Inflammatory macrophage treated with lipopolysaccharide for 1 hour (primary cell): Measurements from ENCODE around the gene MARK3.
"Not testable (repeated sequence)": the region's sequence is repeated elsewhere in the genome, so short reads cannot be mapped to it uniquely, and the experiment has no call there.

ENCODE experiments used
- DNase-seq, 2 donors: peaks; one replicate each; pipeline ENCODE4 v3.0.0-alpha.2; 2020 to 2022

Gene MARK3

GRCh38 chr14:103385152-103385928 is at the start of gene MARK3:
Gene MARK3 (plus strand): TSS chr14:103385415. CDS start chr14:103386030, 615 bp downstream.
- peak; percentile 97 for DNase-seq

GRCh38 chr14:103336191-103336590 is 49.0 kb upstream of the MARK3 start:
- no peak for DNase-seq

- DNase-seq, result no peak
Measured at GRCh38 chr14:103337794-103338193, 47.4 kb upstream of the MARK3 start.

GRCh38 chr14:103339561-103339960 is 45.7 kb upstream of the MARK3 start:
- no peak for DNase-seq

GRCh38 chr14:103340480-103341212 is 44.6 kb upstream of the MARK3 start:
- no peak for DNase-seq

- DNase-seq, result no peak
Measured at GRCh38 chr14:103341250-103342129, 43.7 kb upstream of the MARK3 start.

GRCh38 chr14:103343164-103343879 is 41.9 kb upstream of the MARK3 start:
- DNase-seq, result no peak

- no peak for DNase-seq
Measured at GRCh38 chr14:103343905-103344797, 41.1 kb upstream of the MARK3 start.

- no peak for DNase-seq
Measured at GRCh38 chr14:103346286-103346685, 38.9 kb upstream of the MARK3 start.

GRCh38 chr14:103347091-103347815 is 38.0 kb upstream of the MARK3 start:
- no peak for DNase-seq

GRCh38 chr14:103348154-103348553 is 37.1 kb upstream of the MARK3 start:
- DNase-seq, result no peak

- DNase-seq, result no peak
Measured at GRCh38 chr14:103349982-103350381, 35.2 kb upstream of the MARK3 start.

GRCh38 chr14:103353362-103353761 is 31.9 kb upstream of the MARK3 start:
- DNase-seq, result no peak

- no peak for DNase-seq
Measured at GRCh38 chr14:103354141-103354540, 31.1 kb upstream of the MARK3 start.

- no peak for DNase-seq
Measured at GRCh38 chr14:103356024-103356682, 29.1 kb upstream of the MARK3 start.

- DNase-seq, result not testable (repeated sequence)
Measured at GRCh38 chr14:103357552-103357951, 27.7 kb upstream of the MARK3 start.

- no peak for DNase-seq
Measured at GRCh38 chr14:103360548-103360947, 24.7 kb upstream of the MARK3 start.

GRCh38 chr14:103361867-103362266 is 23.3 kb upstream of the MARK3 start:
- peak; percentile 75 to 79 for DNase-seq

- no peak for DNase-seq
Measured at GRCh38 chr14:103362780-103363179, 22.4 kb upstream of the MARK3 start.

- DNase-seq, result no peak
Measured at GRCh38 chr14:103366741-103367140, 18.5 kb upstream of the MARK3 start.
